Calu3 (cell line): ENCODE data around the gene STK31. TPM values are rescaled to one million over a fixed set of nuclear protein-coding genes. Genes with fewer than 3 reads are reported as not detected.
"Not testable (repeated sequence)": the region's sequence is repeated elsewhere in the genome, so short reads cannot be mapped to it uniquely, and the experiment has no call there.

Experiments
- BruUV-seq: library from RNA; stranded (reverse); fragments of 400-500 nt; replicated peaks from 2 replicates; lab custom pipeline; 2021; lab: Mats Ljungman, UMichigan
- CTCF ChIA-PET: fragments of 300-600 bp; sonication (Branson Sonifier 250); formaldehyde crosslinking; loops from one replicate; lab custom pipeline; 2022; ENCODE audit warnings: antibody characterized with exemption; lab: Charles Lee
- DNase-seq: peaks from one replicate; pipeline ENCODE4 v3.0.0; 2022
- H3K27ac Mint-ChIP-seq: one replicate; pipeline ENCODE4 v1.8.0; 2022; ENCODE audit warnings: mixed read lengths; ENCODE audit not compliant: unreplicated experiment
- H3K27me3 Mint-ChIP-seq: one replicate; pipeline ENCODE4 v1.8.0; 2022; ENCODE audit warnings: mixed read lengths; ENCODE audit not compliant: unreplicated experiment
- H3K36me3 Mint-ChIP-seq: one replicate; pipeline ENCODE4 v1.8.0; 2022; ENCODE audit warnings: mild to moderate bottlenecking, moderate library complexity, mixed read lengths; ENCODE audit not compliant: insufficient read depth, unreplicated experiment
- H3K4me1 Mint-ChIP-seq: one replicate; pipeline ENCODE4 v1.8.0; 2022; ENCODE audit warnings: mild to moderate bottlenecking, low read depth, mixed read lengths; ENCODE audit not compliant: unreplicated experiment
- H3K4me3 Mint-ChIP-seq: one replicate; pipeline ENCODE4 v1.8.0; 2022; ENCODE audit warnings: mild to moderate bottlenecking, low read depth, moderate library complexity, mixed read lengths; ENCODE audit not compliant: unreplicated experiment
- H3K9me3 Mint-ChIP-seq: one replicate; pipeline ENCODE4 v1.8.0; 2022; ENCODE audit warnings: low read depth, mixed read lengths; ENCODE audit not compliant: unreplicated experiment
- intact Hi-C: fragments of 100-400 bp; cut with micrococcal nuclease; formaldehyde crosslinking; loops from one replicate; pipeline ENCODE4 v1.10.0; 2022; ENCODE audit not compliant: unreplicated experiment
- total RNA-seq: library from RNA; stranded (reverse); gene quantifications from 2 replicates; pipeline ENCODE4 v1.2.3, GENCODE V29; 2022
- TF ChIP-seq, protein P1 (sequence below): fragments of 200-600 bp; IDR thresholded peaks from one replicate; pipeline ENCODE4 v1.8.0; 2022; ENCODE audit warnings: antibody characterized with exemption; ENCODE audit not compliant: unreplicated experiment

Gene STK31
- total RNA-seq, 1 experiment from 2014 or later, result 1.7 TPM

- Mint-ChIP-seq H3K27me3 (peaks cover 11% of the 10 kb centered on the region), H3K4me3 (no peak overlapping the region), H3K4me1 (peaks cover 13% of the 10 kb centered on the region), H3K9me3 (no peaks in the 10 kb centered on the region), H3K27ac (peak overlapping the region; percentile 32), H3K36me3 (no peaks in the 10 kb centered on the region)
- BruUV-seq, result no TSS peak
- DNase-seq, result no peak
- TF ChIP-seq, protein P1, sequence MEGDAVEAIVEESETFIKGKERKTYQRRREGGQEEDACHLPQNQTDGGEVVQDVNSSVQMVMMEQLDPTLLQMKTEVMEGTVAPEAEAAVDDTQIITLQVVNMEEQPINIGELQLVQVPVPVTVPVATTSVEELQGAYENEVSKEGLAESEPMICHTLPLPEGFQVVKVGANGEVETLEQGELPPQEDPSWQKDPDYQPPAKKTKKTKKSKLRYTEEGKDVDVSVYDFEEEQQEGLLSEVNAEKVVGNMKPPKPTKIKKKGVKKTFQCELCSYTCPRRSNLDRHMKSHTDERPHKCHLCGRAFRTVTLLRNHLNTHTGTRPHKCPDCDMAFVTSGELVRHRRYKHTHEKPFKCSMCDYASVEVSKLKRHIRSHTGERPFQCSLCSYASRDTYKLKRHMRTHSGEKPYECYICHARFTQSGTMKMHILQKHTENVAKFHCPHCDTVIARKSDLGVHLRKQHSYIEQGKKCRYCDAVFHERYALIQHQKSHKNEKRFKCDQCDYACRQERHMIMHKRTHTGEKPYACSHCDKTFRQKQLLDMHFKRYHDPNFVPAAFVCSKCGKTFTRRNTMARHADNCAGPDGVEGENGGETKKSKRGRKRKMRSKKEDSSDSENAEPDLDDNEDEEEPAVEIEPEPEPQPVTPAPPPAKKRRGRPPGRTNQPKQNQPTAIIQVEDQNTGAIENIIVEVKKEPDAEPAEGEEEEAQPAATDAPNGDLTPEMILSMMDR, result no peak
- CTCF ChIA-PET, result no interaction called here
- intact Hi-C loops, result loop anchor here (5.0 kb wide), 1 partner anchor 802 kb away; no protein-coding TSS in a partner anchor
These were observed 155.0 kb downstream of the STK31 start for GRCh38 chr7:23864973-23865372.

GRCh38 chr7:23873306-23873705 is 163.3 kb downstream of the STK31 start:
- H3K4me3 Mint-ChIP-seq, result no peak overlapping the region
- no peaks in the 10 kb centered on the region for H3K9me3 Mint-ChIP-seq
- intact Hi-C loops, result no loop called here
- no peak for DNase-seq
- H3K4me1 Mint-ChIP-seq, result no peaks in the 10 kb centered on the region
- no TSS peak for BruUV-seq
- H3K27ac Mint-ChIP-seq, result no peak overlapping the region
- H3K36me3 Mint-ChIP-seq, result no peaks in the 10 kb centered on the region
- CTCF ChIA-PET, result no interaction called here
- TF ChIP-seq, protein P1, result no peak
- H3K27me3 Mint-ChIP-seq, result peaks cover 48% of the 10 kb centered on the region

GRCh38 chr7:23876526-23876925 is 166.5 kb downstream of the STK31 start:
- H3K9me3 Mint-ChIP-seq, H3K27ac Mint-ChIP-seq, DNase-seq, CTCF ChIA-PET, intact Hi-C loops, H3K36me3 Mint-ChIP-seq, H3K4me1 Mint-ChIP-seq, H3K4me3 Mint-ChIP-seq, BruUV-seq: not testable (repeated sequence)
- peaks cover 44% of the 10 kb centered on the region for H3K27me3 Mint-ChIP-seq

Other genes starting within 250 kb of the STK31 start
- 111 and 114 TPM in 2 replicates for gene IGF2BP3, start 239.7 kb upstream of the STK31 start, total RNA-seq
- 136 and 143 TPM in 2 replicates for gene TRA2A, start 178.2 kb upstream of the STK31 start, total RNA-seq
- gene CCDC126, start 112.8 kb upstream of the STK31 start, total RNA-seq, result 11.0 and 12.3 TPM in 2 replicates
- 25.2 and 30.8 TPM in 2 replicates for gene FAM221A, start 30.0 kb upstream of the STK31 start, total RNA-seq